Esophagus muscularis mucosa (tissue), 3 donors: ENCODE data around the gene NBAS.

ENCODE experiments used
- CTCF ChIP-seq, 3 experiments: fragments of 200-600 bp in 2 of 3; fragments of 450-650 bp in 1 of 3; sonication (generic) in 2 of 3; IDR thresholded peaks; one replicate each; pipeline ENCODE4 v1.5.1; 2017 to 2019; ENCODE audit warnings: antibody characterized with exemption in 3 of 3, mild to moderate bottlenecking in 2 of 3, moderate library complexity in 1 of 3
- POLR2A ChIP-seq: fragments of 450-650 bp; IDR thresholded peaks from one replicate; pipeline ENCODE4 v1.6.1; 2017; ENCODE audit warnings: antibody characterized with exemption, moderate library complexity, mild to moderate bottlenecking, low read depth
- POLR2AphosphoS5 ChIP-seq, 2 donors: sonication (generic); formaldehyde crosslinking; IDR thresholded peaks; one replicate each; pipeline ENCODE4 v1.6.1; 2017; ENCODE audit warnings: antibody characterized with exemption in 2 of 2

GRCh38 chr2:15278296-15278695, 282.8 kb downstream of the NBAS start:
- TF ChIP-seq POLR2AphosphoS5 (IDR thresholded peaks at IDR 0.05) (no peak), POLR2A (no peak), CTCF (IDR thresholded peaks at IDR 0.05) (no peak)
